ENCODE measurements around the gene ANKRD52.
"Not testable (repeated sequence)": the region's sequence is repeated elsewhere in the genome, so short reads cannot be mapped to it uniquely, and the experiment has no call there.

ANKRD52 gene

GRCh38 chr12:56299308-56299852 is 41.2 kb upstream of the ANKRD52 start:
- peaks cover 2% of the 10 kb centered on the region for H3K4me1 ChIP-seq (ENCODE audit: insufficient read depth, insufficient read length)
- no peaks in the 10 kb centered on the region for H3K9me3 ChIP-seq (ENCODE audit: insufficient read depth, low read length)
- H3K9ac ChIP-seq (ENCODE audit: insufficient read length, low read depth): peak overlapping the region; percentile 89
- H3K27me3 ChIP-seq (ENCODE audit: insufficient read depth, insufficient read length): no peaks in the 10 kb centered on the region
- DNase-seq (ENCODE audit: low read depth, low spot score): no peak
- H3K36me3 ChIP-seq (ENCODE audit: insufficient read depth, insufficient read length, low read length): peaks cover 69% of the 10 kb centered on the region
- no peak for TF ChIP-seq YY1 (IDR thresholded peaks at IDR 0.05; ENCODE audit: insufficient read depth, insufficient read length)
- no peak for TF ChIP-seq SUZ12 (IDR thresholded peaks at IDR 0.05; ENCODE audit: extremely low read depth, insufficient read depth, insufficient read length)
- TF ChIP-seq ZNF274 (IDR thresholded peaks at IDR 0.05; ENCODE audit: low read depth, low read length): no peak
- H3K4me3 ChIP-seq (ENCODE audit: insufficient read length, low read depth): peak overlapping the region; percentile 86

- no peak for TF ChIP-seq YY1 (IDR thresholded peaks at IDR 0.05; ENCODE audit: insufficient read depth, insufficient read length)
- peaks cover 2% of the 10 kb centered on the region for H3K4me1 ChIP-seq (ENCODE audit: insufficient read depth, insufficient read length)
- H3K9ac ChIP-seq (ENCODE audit: insufficient read length, low read depth): peak overlapping the region; percentile 89
- no peaks in the 10 kb centered on the region for H3K9me3 ChIP-seq (ENCODE audit: insufficient read depth, low read length)
- H3K27me3 ChIP-seq (ENCODE audit: insufficient read depth, insufficient read length): no peaks in the 10 kb centered on the region
- DNase-seq (ENCODE audit: low read depth, low spot score): no peak
- peaks cover 69% of the 10 kb centered on the region for H3K36me3 ChIP-seq (ENCODE audit: insufficient read depth, insufficient read length, low read length)
- peak overlapping the region; percentile 86 for H3K4me3 ChIP-seq (ENCODE audit: insufficient read length, low read depth)
Observed at GRCh38 chr12:56298828-56299227, 40.6 kb upstream of the ANKRD52 start.

DNA sequence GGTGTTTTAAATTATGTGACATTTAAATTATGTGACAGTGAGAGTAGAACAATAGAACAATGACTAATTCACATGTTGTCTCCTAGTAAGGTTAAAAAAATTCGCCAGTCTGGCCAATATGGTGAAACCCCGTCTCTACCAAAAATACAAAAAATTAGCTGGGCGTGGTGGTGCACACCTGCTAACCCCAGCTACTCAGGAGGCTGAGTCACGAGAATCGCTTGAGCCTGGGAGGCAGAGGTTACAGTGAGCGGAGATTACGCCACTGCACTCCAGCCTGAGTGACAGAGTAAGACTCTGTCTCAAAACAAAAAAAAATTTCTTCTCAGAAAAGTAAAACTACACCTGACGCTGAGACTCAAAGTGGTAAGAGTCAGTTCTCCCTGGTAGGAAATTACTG is 39.2 kb upstream of the ANKRD52 start:
- Histone ChIP-seq H3K4me1 (ENCODE audit: insufficient read depth, insufficient read length) (peaks cover 2% of the 10 kb centered on the region), H3K9me3 (ENCODE audit: insufficient read depth, low read length) (no peaks in the 10 kb centered on the region), H3K27me3 (ENCODE audit: insufficient read depth, insufficient read length) (no peaks in the 10 kb centered on the region), H3K4me3 (ENCODE audit: insufficient read length, low read depth) (no peak overlapping the region), H3K9ac (ENCODE audit: insufficient read length, low read depth) (no peak overlapping the region), H3K36me3 (ENCODE audit: insufficient read depth, insufficient read length, low read length) (peaks cover 67% of the 10 kb centered on the region)
- TF ChIP-seq SUZ12 (IDR thresholded peaks at IDR 0.05; ENCODE audit: extremely low read depth, insufficient read depth, insufficient read length) (no peak), YY1 (IDR thresholded peaks at IDR 0.05; ENCODE audit: insufficient read depth, insufficient read length) (no peak), ZNF274 (IDR thresholded peaks at IDR 0.05; ENCODE audit: low read depth, low read length) (no peak)
- no peak for DNase-seq (ENCODE audit: low read depth, low spot score)

DNA sequence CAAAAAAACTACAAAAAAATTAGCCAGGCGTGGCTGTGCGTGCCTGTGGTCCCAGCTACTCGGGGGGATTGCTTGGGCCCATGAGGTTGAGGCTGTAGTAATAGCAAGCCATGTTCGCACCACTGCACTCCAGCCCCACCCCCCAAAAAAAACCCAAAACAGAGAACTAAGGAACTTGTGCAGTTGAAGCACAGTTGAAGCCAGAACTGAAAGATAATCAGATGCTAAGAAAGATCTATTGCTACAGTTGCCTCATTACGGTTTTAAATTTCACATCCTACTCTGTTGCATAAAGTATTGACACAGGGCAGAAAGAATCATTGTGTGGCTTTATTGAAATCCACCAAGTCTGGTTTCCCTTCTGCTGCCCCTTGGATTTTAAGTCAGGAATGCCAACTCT is 38.1 kb upstream of the ANKRD52 start:
- H3K9ac ChIP-seq (ENCODE audit: insufficient read length, low read depth): no peak overlapping the region
- DNase-seq (ENCODE audit: low read depth, low spot score): no peak

DNA sequence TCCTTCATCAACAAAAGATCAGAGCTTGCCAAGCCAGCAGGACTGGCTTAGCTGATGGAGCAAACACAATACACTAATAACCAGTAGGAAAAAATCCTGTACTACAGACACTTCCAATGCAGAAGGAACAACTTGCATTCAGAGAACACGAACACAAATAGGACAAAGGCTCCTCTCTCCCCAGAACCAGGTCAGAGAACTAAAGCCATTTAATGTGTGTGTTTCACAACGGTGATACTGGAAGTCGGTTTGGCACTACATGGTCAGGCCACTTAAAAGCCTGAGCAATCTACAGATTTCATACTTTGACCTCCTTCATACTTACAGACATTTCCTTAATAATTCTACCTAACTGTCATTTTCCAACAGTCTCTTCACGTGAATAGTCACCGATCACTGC is 35.6 kb upstream of the ANKRD52 start:
- Histone ChIP-seq H3K27me3 (ENCODE audit: insufficient read depth, insufficient read length) (no peaks in the 10 kb centered on the region), H3K4me1 (ENCODE audit: insufficient read depth, insufficient read length) (no peaks in the 10 kb centered on the region), H3K9me3 (ENCODE audit: insufficient read depth, low read length) (no peaks in the 10 kb centered on the region), H3K9ac (ENCODE audit: insufficient read length, low read depth) (no peak overlapping the region), H3K36me3 (ENCODE audit: insufficient read depth, insufficient read length, low read length) (peaks cover 77% of the 10 kb centered on the region), H3K4me3 (ENCODE audit: insufficient read length, low read depth) (no peak overlapping the region)
- no peak for DNase-seq (ENCODE audit: low read depth, low spot score)
- TF ChIP-seq YY1 (IDR thresholded peaks at IDR 0.05; ENCODE audit: insufficient read depth, insufficient read length): no peak

More for the DNA sequence above, 38.1 kb upstream of the ANKRD52 start:
- Histone ChIP-seq H3K4me1 (ENCODE audit: insufficient read depth, insufficient read length) (peaks cover 2% of the 10 kb centered on the region), H3K27me3 (ENCODE audit: insufficient read depth, insufficient read length) (no peaks in the 10 kb centered on the region), H3K4me3 (ENCODE audit: insufficient read length, low read depth) (no peak overlapping the region), H3K9me3 (ENCODE audit: insufficient read depth, low read length) (no peaks in the 10 kb centered on the region), H3K36me3 (ENCODE audit: insufficient read depth, insufficient read length, low read length) (peaks cover 62% of the 10 kb centered on the region)
- TF ChIP-seq ZNF274 (IDR thresholded peaks at IDR 0.05; ENCODE audit: low read depth, low read length) (no peak), SUZ12 (IDR thresholded peaks at IDR 0.05; ENCODE audit: extremely low read depth, insufficient read depth, insufficient read length) (no peak), YY1 (IDR thresholded peaks at IDR 0.05; ENCODE audit: insufficient read depth, insufficient read length) (no peak)

GRCh38 chr12:56288705-56289387 is 30.7 kb upstream of the ANKRD52 start:
- Histone ChIP-seq H3K4me3 (ENCODE audit: insufficient read length, low read depth) (no peak overlapping the region), H3K4me1 (ENCODE audit: insufficient read depth, insufficient read length) (no peaks in the 10 kb centered on the region), H3K27me3 (ENCODE audit: insufficient read depth, insufficient read length) (no peaks in the 10 kb centered on the region), H3K9ac (ENCODE audit: insufficient read length, low read depth) (no peak overlapping the region), H3K36me3 (ENCODE audit: insufficient read depth, insufficient read length, low read length) (peaks cover 75% of the 10 kb centered on the region), H3K9me3 (ENCODE audit: insufficient read depth, low read length) (no peaks in the 10 kb centered on the region)
- TF ChIP-seq YY1 (IDR thresholded peaks at IDR 0.05; ENCODE audit: insufficient read depth, insufficient read length) (no peak), ZNF274 (IDR thresholded peaks at IDR 0.05; ENCODE audit: low read depth, low read length) (no peak), SUZ12 (IDR thresholded peaks at IDR 0.05; ENCODE audit: extremely low read depth, insufficient read depth, insufficient read length) (no peak)
- DNase-seq (ENCODE audit: low read depth, low spot score): no peak

GRCh38 chr12:56286044-56286830 is 28.1 kb upstream of the ANKRD52 start:
- no peaks in the 10 kb centered on the region for H3K27me3 ChIP-seq (ENCODE audit: insufficient read depth, insufficient read length)
- TF ChIP-seq SUZ12 (IDR thresholded peaks at IDR 0.05; ENCODE audit: extremely low read depth, insufficient read depth, insufficient read length): no peak
- no peaks in the 10 kb centered on the region for H3K9me3 ChIP-seq (ENCODE audit: insufficient read depth, low read length)
- H3K4me3 ChIP-seq (ENCODE audit: insufficient read length, low read depth): no peak overlapping the region
- H3K36me3 ChIP-seq (ENCODE audit: insufficient read depth, insufficient read length, low read length): peaks cover 87% of the 10 kb centered on the region
- no peak overlapping the region for H3K9ac ChIP-seq (ENCODE audit: insufficient read length, low read depth)
- no peak for DNase-seq (ENCODE audit: low read depth, low spot score)
- no peaks in the 10 kb centered on the region for H3K4me1 ChIP-seq (ENCODE audit: insufficient read depth, insufficient read length)

DNA sequence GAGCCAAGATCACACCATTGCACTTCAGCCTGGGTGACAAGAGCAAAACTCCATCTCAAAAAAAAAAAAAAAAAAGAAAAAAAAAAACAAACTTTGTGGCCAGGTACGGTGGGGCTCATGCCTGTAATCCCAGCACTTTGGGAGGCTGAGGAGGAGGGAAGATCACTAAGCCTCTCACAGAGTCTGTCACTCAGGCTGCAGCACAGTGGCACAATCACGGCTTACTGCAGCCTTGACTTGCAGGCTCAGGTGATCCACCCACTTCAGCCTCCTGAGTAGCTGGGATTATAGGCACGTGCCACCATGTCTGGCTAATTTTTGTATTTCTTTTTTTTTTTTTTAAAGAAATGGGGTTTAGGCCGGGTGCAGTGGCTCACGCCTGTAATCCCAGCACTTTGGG is 26.1 kb upstream of the ANKRD52 start:
- not testable (repeated sequence) for H3K9ac ChIP-seq (ENCODE audit: insufficient read length, low read depth); H3K4me3 ChIP-seq (ENCODE audit: insufficient read length, low read depth); DNase-seq (ENCODE audit: low read depth, low spot score); H3K4me1 ChIP-seq (ENCODE audit: insufficient read depth, insufficient read length); H3K9me3 ChIP-seq (ENCODE audit: insufficient read depth, low read length); H3K27me3 ChIP-seq (ENCODE audit: insufficient read depth, insufficient read length)
- H3K36me3 ChIP-seq (ENCODE audit: insufficient read depth, insufficient read length, low read length): peaks cover 82% of the 10 kb centered on the region

All from NT2/D1 (cell line).